Measurements from ENCODE around the gene NUP210L.
A peak's percentile ranks its signal among the peaks of the same experiment; 100 is the strongest.
"Not testable (repeated sequence)": the region's sequence is repeated elsewhere in the genome, so short reads cannot be mapped to it uniquely, and the experiment has no call there.

The NUP210L gene

GRCh38 chr1:153991806-153992205, 163.1 kb downstream of the NUP210L start:
- DNase-seq (ENCODE audit: low spot score): no peak

GRCh38 chr1:153991151-153991630, 163.7 kb downstream of the NUP210L start:
- DNase-seq (ENCODE audit: low spot score): no peak

- peak; percentile 96 for DNase-seq (ENCODE audit: low spot score)
Observed at GRCh38 chr1:153990468-153991150, 164.3 kb downstream of the NUP210L start, which contains the start of gene RPS27. RPS27 (plus strand) TSS chr1:153990762; CDS start chr1:153990797, 35 bp downstream.

GRCh38 chr1:153987621-153988020, 167.3 kb downstream of the NUP210L start:
- DNase-seq (ENCODE audit: low spot score): no peak

GRCh38 chr1:153985941-153986761, 168.7 kb downstream of the NUP210L start, which contains the start of gene RAB13:
RAB13 (minus strand) TSS chr1:153986339; CDS start chr1:153986236, 103 bp downstream.
- DNase-seq (ENCODE audit: low spot score): peak; percentile 91

- DNase-seq (ENCODE audit: low spot score): peak; percentile 53
Observed at GRCh38 chr1:153985341-153985912, 169.4 kb downstream of the NUP210L start.

- no peak for DNase-seq (ENCODE audit: low spot score)
Observed at GRCh38 chr1:153984123-153984894, 170.6 kb downstream of the NUP210L start.

GRCh38 chr1:153981735-153982134, 173.1 kb downstream of the NUP210L start:
- DNase-seq (ENCODE audit: low spot score): not testable (repeated sequence)

GRCh38 chr1:153979091-153979490, 175.8 kb downstream of the NUP210L start:
- not testable (repeated sequence) for DNase-seq (ENCODE audit: low spot score)

GRCh38 chr1:153978274-153978909, 176.5 kb downstream of the NUP210L start:
- no peak for DNase-seq (ENCODE audit: low spot score)

- peak; percentile 86 for DNase-seq (ENCODE audit: low spot score)
Observed at GRCh38 chr1:153977250-153978240, 177.3 kb downstream of the NUP210L start, which contains the start of gene JTB. JTB (minus strand) TSS chr1:153977674; CDS start chr1:153977252, 422 bp downstream.

- no peak for DNase-seq (ENCODE audit: low spot score)
Observed at GRCh38 chr1:153976819-153977249, 178.0 kb downstream of the NUP210L start.

- no peak for DNase-seq (ENCODE audit: low spot score)
Observed at GRCh38 chr1:153973525-153973924, 181.3 kb downstream of the NUP210L start.

- no peak for DNase-seq (ENCODE audit: low spot score)
Observed at GRCh38 chr1:153973071-153973470, 181.8 kb downstream of the NUP210L start.

- DNase-seq (ENCODE audit: low spot score): no peak
Observed at GRCh38 chr1:153970346-153970745, 184.5 kb downstream of the NUP210L start.

- DNase-seq (ENCODE audit: low spot score): no peak
Observed at GRCh38 chr1:153968972-153969371, 185.9 kb downstream of the NUP210L start.

- no peak for DNase-seq (ENCODE audit: low spot score)
Observed at GRCh38 chr1:153968408-153968807, 186.5 kb downstream of the NUP210L start.

- no peak for DNase-seq (ENCODE audit: low spot score)
Observed at GRCh38 chr1:153968000-153968363, 186.9 kb downstream of the NUP210L start.

GRCh38 chr1:153967107-153967999, 187.5 kb downstream of the NUP210L start, which contains the start of gene CREB3L4:
CREB3L4 (plus strand) TSS chr1:153967902; CDS start chr1:153968526, 624 bp downstream.
- DNase-seq (ENCODE audit: low spot score): peak; percentile 96

Measured in hepatic stellate cell (primary cell).